ENCODE measurements around the gene GASK1A.

Gene GASK1A

DNA sequence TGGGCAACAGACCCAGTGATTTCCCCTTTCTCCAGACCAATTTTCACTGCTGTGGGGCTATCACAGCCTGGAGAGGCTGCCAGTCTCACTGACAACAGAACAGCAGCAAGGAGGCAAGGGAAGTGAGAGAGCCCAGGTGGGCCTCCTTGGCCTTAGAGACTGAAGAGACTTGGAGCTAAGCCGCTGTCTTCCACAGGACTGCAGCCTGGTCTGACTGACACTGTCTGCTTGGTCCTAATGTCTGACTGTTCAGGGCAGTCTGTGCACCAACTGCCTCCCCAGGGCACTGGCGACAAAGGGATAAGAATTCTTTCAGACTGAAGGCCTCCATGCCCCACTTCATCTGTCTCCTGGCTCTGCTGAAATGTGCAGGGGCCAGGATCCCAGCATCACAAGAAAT lies 115.3 kb downstream of the GASK1A start:
- H3K4me3 ChIP-seq (replicated peaks; ENCODE audit: low read depth, low read length) = no peak overlapping the region
- no peak for DNase-seq (ENCODE audit: low read depth)
- no peak for TF ChIP-seq CTCF (IDR thresholded peaks at IDR 0.05; ENCODE audit: low read length, missing control alignments)

DNA sequence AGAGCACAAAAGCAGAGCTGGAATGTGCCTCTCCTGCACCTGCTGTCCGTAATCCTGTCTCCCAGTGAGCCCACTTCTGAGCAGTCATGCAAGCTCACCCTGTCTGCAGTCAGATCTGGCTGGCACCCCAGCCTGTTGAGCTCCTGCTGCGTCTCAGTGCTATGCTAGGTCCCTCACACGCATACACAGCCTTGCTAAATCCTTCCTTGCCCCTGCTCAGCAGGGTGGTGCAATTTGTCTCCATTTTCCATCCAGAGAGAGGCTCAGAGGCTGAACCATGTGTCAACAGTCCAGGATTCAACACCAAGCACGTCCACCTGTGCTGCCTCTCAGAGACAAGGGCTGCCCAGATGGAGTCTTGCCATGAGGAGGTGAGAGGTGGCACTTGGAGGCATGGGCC lies 115.7 kb downstream of the GASK1A start:
- no peak overlapping the region for H3K4me3 ChIP-seq (replicated peaks; ENCODE audit: low read depth, low read length)
- DNase-seq (ENCODE audit: low read depth) = no peak
- no peak for TF ChIP-seq CTCF (IDR thresholded peaks at IDR 0.05; ENCODE audit: low read length, missing control alignments)

- no peak overlapping the region for H3K4me3 ChIP-seq (replicated peaks; ENCODE audit: low read depth, low read length)
- DNase-seq (ENCODE audit: low read depth) = no peak
- no peak for TF ChIP-seq CTCF (IDR thresholded peaks at IDR 0.05; ENCODE audit: low read length, missing control alignments)
These were observed 116.3 kb downstream of the GASK1A start for GRCh38 chr3:43095370-43095769.

GRCh38 chr3:43096761-43097160 lies 117.7 kb downstream of the GASK1A start:
- DNase-seq (ENCODE audit: low read depth) = no peak
- H3K4me3 ChIP-seq (replicated peaks; ENCODE audit: low read depth, low read length) = no peak overlapping the region
- TF ChIP-seq CTCF (IDR thresholded peaks at IDR 0.05; ENCODE audit: low read length, missing control alignments) = no peak

GRCh38 chr3:43097400-43098080 lies 118.4 kb downstream of the GASK1A start:
- DNase-seq (ENCODE audit: low read depth) = no peak
- no peak overlapping the region for H3K4me3 ChIP-seq (replicated peaks; ENCODE audit: low read depth, low read length)
- TF ChIP-seq CTCF (IDR thresholded peaks at IDR 0.05; ENCODE audit: low read length, missing control alignments) = no peak

GRCh38 chr3:43098761-43099160 lies 119.7 kb downstream of the GASK1A start:
- no peak for TF ChIP-seq CTCF (IDR thresholded peaks at IDR 0.05; ENCODE audit: low read length, missing control alignments)
- H3K4me3 ChIP-seq (replicated peaks; ENCODE audit: low read depth, low read length) = no peak overlapping the region
- no peak for DNase-seq (ENCODE audit: low read depth)
